ENCODE data around the gene SELPLG.

- TF ChIP-seq CTCF (IDR thresholded peaks at IDR 0.05) (no peak), POLR2A (IDR thresholded peaks at IDR 0.05) (no peak)
Observed at GRCh38 chr12:108620236-108620879, 13.3 kb downstream of the SELPLG start.

All from Peyer's patch (tissue), 4 donors.